Stomach (tissue), 9 donors: ENCODE measurements around the gene PEA15. TPM values are rescaled to one million over a fixed set of nuclear protein-coding genes. Genes with fewer than 3 reads are reported as not detected.

Experiments
- DNase-seq, 2 donors: peaks; one replicate each; pipeline versions ENCODE4 v3.0.0 to v3.0.0-alpha.2; 2013 to 2019
- H3K27ac ChIP-seq, 5 donors: fragments of 200-600 bp in 4 of 5; sonication (generic) in 4 of 5; one replicate each; pipeline ENCODE4 v1.5.1; 2013 to 2019; ENCODE audit warnings: mild to moderate bottlenecking in 1 of 5, moderate library complexity in 1 of 5
- H3K27me3 ChIP-seq, 3 donors: fragments of 200-600 bp; sonication (generic); one replicate each; pipeline ENCODE4 v1.5.1; 2017 to 2019; ENCODE audit warnings: mixed run types in 1 of 3
- H3K36me3 ChIP-seq, 4 donors: fragments of 200-600 bp; sonication (generic); 1 replicate in 3 of 4; 2 replicates in 1 of 4; pipeline ENCODE4 v1.5.1; 2016 to 2019
- H3K4me1 ChIP-seq, 4 donors: fragments of 200-600 bp; sonication (generic); one replicate each; pipeline ENCODE4 v1.5.1; 2016 to 2019
- H3K4me3 ChIP-seq, 4 donors: fragments of 200-600 bp; sonication (generic) in 3 of 4; one replicate each; pipeline ENCODE4 v1.5.1; 2016 to 2019; ENCODE audit warnings: mild to moderate bottlenecking in 1 of 4
- H3K9me3 ChIP-seq, 4 donors: fragments of 200-600 bp; sonication (generic); one replicate each; pipeline ENCODE4 v1.5.1; 2016 to 2019
- CTCF ChIP-seq, 7 experiments: fragments of 450-650 bp in 4 of 7; fragments of 200-600 bp in 3 of 7; sonication (generic) in 3 of 7; IDR thresholded peaks; one replicate each; pipeline ENCODE4 v1.5.1; 2016 to 2019; ENCODE audit warnings: antibody characterized with exemption in 7 of 7, control low read depth in 2 of 7, mild to moderate bottlenecking in 1 of 7
- EP300 ChIP-seq: sonication (generic); formaldehyde crosslinking; IDR thresholded peaks from one replicate; pipeline ENCODE4 v1.6.1; 2017; ENCODE audit warnings: antibody characterized with exemption
- POLR2A ChIP-seq, 4 donors: fragments of 450-650 bp; IDR thresholded peaks; one replicate each; pipeline ENCODE4 v1.6.1; 2016; ENCODE audit warnings: antibody characterized with exemption in 4 of 4, control low read depth in 2 of 4, mild to moderate bottlenecking in 1 of 4, moderate library complexity in 1 of 4
- POLR2AphosphoS5 ChIP-seq, 3 donors: sonication (generic); formaldehyde crosslinking; IDR thresholded peaks; one replicate each; pipeline ENCODE4 v1.6.1; 2016; ENCODE audit warnings: antibody characterized with exemption in 3 of 3
- WGBS, 5 donors: extraction: QIAGEN DNeasy Blood & Tissue Kit in 3 of 5; methylation state at CpG; one replicate each; pipeline versions ENCODE4 v1.1.5 to v1.1.7; 2013 to 2018; 5-methylcytosine and 5-hydroxymethylcytosine counted together
- intact Hi-C: fragments of 100-400 bp; cut with DNase I; formaldehyde crosslinking; loops from one replicate; pipeline ENCODE4 v1.15.1; 2023; ENCODE audit warnings: low total_unique reads
- polyA plus RNA-seq, 3 donors: library from polyadenylated mRNA; stranded (reverse); fragments of 200-250 nt; gene quantifications; one replicate each; pipeline ENCODE4 v1.2.3, GENCODE V29; 2013
- total RNA-seq, 5 donors: library from RNA; depleted of rRNA; stranded (reverse); fragments of >200 nt; gene quantifications; one replicate each; pipeline versions ENCODE4 v1.1.0 to v1.2.3, GENCODE V29; 2014 to 2016
- donor health status: healthy with polysubstance abuse.
- donor health status: Bipolar disorder and iron deficiency.
- donor health status: healthy.

Gene PEA15
- total and polyA plus RNA-seq, 8 donors: 26.3 to 127 (median 58.0) TPM

GRCh38 chr1:160164121-160164520 is 41.1 kb upstream of the PEA15 start:
- H3K36me3 ChIP-seq: no peaks in the 10 kb centered on the region

GRCh38 chr1:160166166-160166868 is 38.9 kb upstream of the PEA15 start:
- no peak for DNase-seq
- TF ChIP-seq POLR2AphosphoS5 (IDR thresholded peaks at IDR 0.05) (no peak), POLR2A (IDR thresholded peaks at IDR 0.05) (no peak), EP300 (no peak), CTCF (IDR thresholded peaks at IDR 0.05) (no peak)
- no peaks in the 10 kb centered on the region for H3K36me3 ChIP-seq
- intact Hi-C loops: no loop called here
- no peak overlapping the region for H3K27ac ChIP-seq
- WGBS, 5 donors: 73 to 89% (median 85%) methylated on average over 12 of the region's 12 CpGs
- H3K27me3 ChIP-seq: peaks cover 0 to 19% (median 0%) of the 10 kb centered on the region in 3 donors
- no peaks in the 10 kb centered on the region for H3K9me3 ChIP-seq
- H3K4me3 ChIP-seq: no peak overlapping the region
- no peaks in the 10 kb centered on the region for H3K4me1 ChIP-seq

More at GRCh38 chr1:160164121-160164520, 41.1 kb upstream of the PEA15 start:
- Histone ChIP-seq H3K4me3 (no peak overlapping the region), H3K27me3 (peaks cover 0 to 13% (median 0%) of the 10 kb centered on the region in 3 donors), H3K27ac (no peak overlapping the region), H3K4me1 (peaks cover 0 to 6% (median 0%) of the 10 kb centered on the region in 4 donors), H3K9me3 (no peaks in the 10 kb centered on the region)
- intact Hi-C loops: no loop called here
- no peak for TF ChIP-seq CTCF (IDR thresholded peaks at IDR 0.05)
- TF ChIP-seq POLR2AphosphoS5 (IDR thresholded peaks at IDR 0.05): no peak
- TF ChIP-seq EP300: no peak
- TF ChIP-seq POLR2A (IDR thresholded peaks at IDR 0.05): no peak
- 82 to 89% (median 87%) methylated on average over 10 of the region's 10 CpGs for WGBS, 5 donors
- no peak for DNase-seq

- intact Hi-C loops: no loop called here
- TF ChIP-seq POLR2A (IDR thresholded peaks at IDR 0.05) (no peak), EP300 (no peak), CTCF (IDR thresholded peaks at IDR 0.05) (no peak), POLR2AphosphoS5 (IDR thresholded peaks at IDR 0.05) (no peak)
- 74 to 86% (median 83%) methylated on average over 4 of the region's 4 CpGs for WGBS, 5 donors
- no peak overlapping the region for H3K27ac ChIP-seq
- H3K27me3 ChIP-seq: peaks cover 0 to 19% (median 0%) of the 10 kb centered on the region in 3 donors
- DNase-seq: no peak
- no peaks in the 10 kb centered on the region for H3K36me3 ChIP-seq
- no peaks in the 10 kb centered on the region for H3K9me3 ChIP-seq
- no peaks in the 10 kb centered on the region for H3K4me1 ChIP-seq
- H3K4me3 ChIP-seq: no peak overlapping the region
These were observed 38.1 kb upstream of the PEA15 start for GRCh38 chr1:160167056-160167455.

GRCh38 chr1:160167580-160167979 is 37.6 kb upstream of the PEA15 start:
- no peaks in the 10 kb centered on the region for H3K36me3 ChIP-seq
- no peaks in the 10 kb centered on the region for H3K9me3 ChIP-seq
- peaks cover 0 to 19% (median 0%) of the 10 kb centered on the region in 3 donors for H3K27me3 ChIP-seq
- TF ChIP-seq EP300: no peak
- TF ChIP-seq POLR2AphosphoS5 (IDR thresholded peaks at IDR 0.05): no peak
- no peak for TF ChIP-seq CTCF (IDR thresholded peaks at IDR 0.05)
- no peak for TF ChIP-seq POLR2A (IDR thresholded peaks at IDR 0.05)
- intact Hi-C loops: no loop called here
- no peak for DNase-seq
- no peak overlapping the region for H3K4me3 ChIP-seq
- H3K4me1 ChIP-seq: no peaks in the 10 kb centered on the region
- H3K27ac ChIP-seq: no peak overlapping the region
- WGBS, 5 donors: 86 to 94% (median 88%) methylated on average over 6 of the region's 6 CpGs
